Smooth muscle cell of the brain vasculature (primary cell): Measurements from ENCODE around the gene PDRG1.

Experiments used
- DNase-seq: peaks from one replicate; pipeline ENCODE4 v3.0.0-alpha.2; 2012; ENCODE audit warnings: low read depth, low spot score

Gene PDRG1

DNA sequence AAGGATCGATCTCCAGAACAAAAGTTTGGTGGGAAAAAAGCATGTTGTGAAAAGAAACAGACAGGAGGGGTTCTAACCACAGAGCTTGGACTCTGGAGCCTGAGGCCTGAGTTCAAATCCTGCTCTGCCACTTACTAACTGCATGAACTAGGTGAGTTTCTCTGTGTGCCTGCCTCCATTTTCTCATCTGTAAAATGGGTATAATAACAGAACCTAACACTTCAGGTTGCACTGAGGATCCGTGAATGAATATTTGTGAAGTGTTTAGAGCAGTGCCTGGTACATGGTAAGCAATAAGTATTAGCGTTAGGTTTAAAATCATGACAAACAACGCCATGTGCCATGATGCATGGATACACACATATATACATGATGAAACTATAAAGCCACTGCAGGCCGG is 44.8 kb downstream of the PDRG1 start:
- no peak for DNase-seq

DNA sequence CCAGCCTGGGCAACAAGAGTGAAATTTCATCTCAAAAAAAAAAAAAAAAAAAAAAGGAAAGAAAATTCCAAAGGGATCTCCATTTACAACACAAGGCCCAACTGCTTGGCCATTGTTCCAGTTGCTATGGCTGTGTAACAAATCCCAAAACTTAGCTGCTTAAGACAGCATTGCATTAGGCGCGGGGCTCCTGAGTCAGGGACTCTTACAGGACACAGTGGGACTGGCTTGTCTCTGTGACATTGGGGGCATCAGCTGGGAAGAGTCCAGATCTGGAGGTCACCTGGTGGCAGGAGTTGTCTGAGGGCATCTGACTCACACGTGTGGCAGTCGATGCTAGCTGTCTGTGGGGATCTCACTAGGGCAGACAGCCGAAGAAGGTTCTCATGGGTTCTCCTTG is 45.8 kb downstream of the PDRG1 start:
- DNase-seq, result no peak

DNA sequence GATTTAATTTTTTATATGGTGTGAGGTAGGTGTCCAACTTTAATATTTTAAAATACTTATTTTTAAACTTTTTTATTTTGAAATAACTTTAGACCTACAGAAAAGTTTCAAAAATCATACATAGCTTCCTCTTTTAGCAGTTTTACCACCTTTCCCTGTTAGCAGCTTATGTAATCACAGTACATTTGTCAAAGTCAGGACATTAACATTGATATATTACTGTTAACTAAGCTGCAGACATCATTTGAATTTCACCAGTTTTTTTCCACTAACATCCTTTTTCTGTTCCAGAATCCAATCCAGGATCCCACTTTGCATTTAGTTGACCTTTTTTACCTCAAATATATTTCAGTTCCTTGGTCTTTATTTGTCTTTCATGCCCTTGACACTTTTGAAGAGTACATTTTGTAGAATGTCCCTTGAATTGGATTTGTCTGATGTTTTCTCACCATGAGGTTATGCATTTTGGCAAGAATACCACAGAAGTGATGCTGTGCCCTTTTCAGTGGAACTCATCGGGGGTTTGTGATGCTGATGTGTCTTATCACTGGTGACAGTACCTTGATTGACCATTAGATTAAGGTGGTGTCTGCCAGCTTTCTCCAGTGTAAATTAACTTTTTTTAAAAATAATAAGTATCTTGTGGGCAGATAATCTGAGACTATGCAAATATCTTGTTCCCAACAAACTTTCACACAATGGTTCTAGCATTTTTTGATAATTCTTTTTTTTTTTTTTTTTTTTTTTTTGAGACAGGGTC is 48.0 kb downstream of the PDRG1 start:
- DNase-seq, result no peak

- no peak for DNase-seq
Observed at GRCh38 chr20:31901615-31902014, 50.2 kb downstream of the PDRG1 start.

GRCh38 chr20:31897541-31897940 is 54.3 kb downstream of the PDRG1 start:
- no peak for DNase-seq

GRCh38 chr20:31896049-31896448 is 55.8 kb downstream of the PDRG1 start:
- DNase-seq, result no peak

DNA sequence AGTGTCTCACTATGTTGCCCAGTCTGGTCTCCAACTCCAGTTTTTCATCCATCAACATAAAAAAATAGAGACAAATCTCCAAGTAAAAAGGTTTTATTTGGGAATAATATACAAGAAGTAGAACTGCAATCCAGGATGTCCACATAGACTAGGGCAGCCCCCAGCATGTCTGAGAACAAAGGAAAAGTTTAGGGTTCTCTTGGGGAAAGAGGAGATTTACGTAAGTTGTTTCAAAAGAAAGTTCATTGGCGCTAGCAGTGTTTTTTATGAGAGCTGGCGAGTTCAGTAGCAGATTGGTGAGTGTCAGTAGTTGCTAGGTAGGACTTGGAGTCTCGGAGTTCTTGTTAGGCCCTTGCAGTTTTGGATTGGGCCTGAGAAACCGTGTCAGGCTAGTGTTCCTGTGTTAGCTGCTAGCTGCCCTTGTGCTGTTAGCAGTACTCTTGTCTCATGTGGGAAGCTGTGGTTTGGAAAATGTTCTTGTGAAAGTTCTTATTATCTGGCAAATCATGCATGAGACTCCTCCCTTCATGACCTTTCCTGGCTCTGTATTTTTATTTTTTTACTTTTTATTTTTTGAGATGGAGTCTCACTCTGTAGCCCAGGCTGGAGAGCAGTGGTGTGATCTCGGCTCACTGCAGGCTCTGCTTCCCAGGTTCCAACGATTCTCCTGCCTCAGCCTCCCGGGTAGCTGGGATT is 56.7 kb downstream of the PDRG1 start:
- DNase-seq, result no peak
